Activated CD4-positive, alpha-beta T cell treated with anti-CD3 and anti-CD28 coated beads for 24 hours (primary cell): ENCODE measurements around the gene LASP1.
"Not testable (repeated sequence)": the region's sequence is repeated elsewhere in the genome, so short reads cannot be mapped to it uniquely, and the experiment has no call there.

Experiments
- DNase-seq, 2 donors: peaks; one replicate each; pipeline ENCODE4 v3.0.0-alpha.2; 2020; ENCODE audit warnings: low read depth in 2 of 2

Gene LASP1

GRCh38 chr17:38908676-38909181 lies 38.9 kb downstream of the LASP1 start:
- DNase-seq: no peak

GRCh38 chr17:38910325-38910724 lies 40.5 kb downstream of the LASP1 start:
- no peak for DNase-seq

- no peak for DNase-seq
Measured at GRCh38 chr17:38911081-38911730, 41.3 kb downstream of the LASP1 start.

GRCh38 chr17:38911731-38912081 lies 41.8 kb downstream of the LASP1 start:
- not testable (repeated sequence) for DNase-seq

- no peak for DNase-seq
Measured at GRCh38 chr17:38912221-38912813, 42.5 kb downstream of the LASP1 start.

GRCh38 chr17:38914741-38915638 lies 45.1 kb downstream of the LASP1 start:
- no peak for DNase-seq

- DNase-seq: no peak
Measured at GRCh38 chr17:38915639-38915995, 45.8 kb downstream of the LASP1 start.

- no peak for DNase-seq
Measured at GRCh38 chr17:38916771-38917170, 46.9 kb downstream of the LASP1 start.

- DNase-seq: no peak
Measured at GRCh38 chr17:38917259-38917658, 47.4 kb downstream of the LASP1 start.

GRCh38 chr17:38918129-38918913 lies 48.5 kb downstream of the LASP1 start:
- DNase-seq: no peak

- DNase-seq: no peak
Measured at GRCh38 chr17:38918916-38919315, 49.1 kb downstream of the LASP1 start.

- no peak for DNase-seq
Measured at GRCh38 chr17:38919316-38920078, 49.6 kb downstream of the LASP1 start.

GRCh38 chr17:38920374-38921291 lies 50.8 kb downstream of the LASP1 start:
- DNase-seq: no peak

GRCh38 chr17:38921756-38922411 lies 52.0 kb downstream of the LASP1 start:
- no peak for DNase-seq

- no peak for DNase-seq
Measured at GRCh38 chr17:38922538-38923297, 52.9 kb downstream of the LASP1 start.

- DNase-seq: peak in 1 of 2 donors; percentile 19
Measured at GRCh38 chr17:38925263-38925995, 55.6 kb downstream of the LASP1 start, which contains the start of gene LASP1NB. Gene LASP1NB (plus strand): TSS chr17:38925614.

- DNase-seq: no peak
Measured at GRCh38 chr17:38926293-38927070, 56.6 kb downstream of the LASP1 start.
